Calu3 (cell line): Measurements from ENCODE around the gene SLC39A8. TPM values are rescaled to one million over a fixed set of nuclear protein-coding genes. Genes with fewer than 3 reads are reported as not detected.

ENCODE experiments used
- BruUV-seq: library from RNA; stranded (reverse); fragments of 400-500 nt; replicated peaks from 2 replicates; lab custom pipeline; 2021; lab: Mats Ljungman, UMichigan
- CTCF ChIA-PET: fragments of 300-600 bp; sonication (Branson Sonifier 250); formaldehyde crosslinking; loops from one replicate; lab custom pipeline; 2022; ENCODE audit warnings: antibody characterized with exemption; lab: Charles Lee
- DNase-seq: peaks from one replicate; pipeline ENCODE4 v3.0.0; 2022
- H3K27ac Mint-ChIP-seq: one replicate; pipeline ENCODE4 v1.8.0; 2022; ENCODE audit warnings: mixed read lengths; ENCODE audit not compliant: unreplicated experiment
- H3K27me3 Mint-ChIP-seq: one replicate; pipeline ENCODE4 v1.8.0; 2022; ENCODE audit warnings: mixed read lengths; ENCODE audit not compliant: unreplicated experiment
- H3K36me3 Mint-ChIP-seq: one replicate; pipeline ENCODE4 v1.8.0; 2022; ENCODE audit warnings: mild to moderate bottlenecking, moderate library complexity, mixed read lengths; ENCODE audit not compliant: insufficient read depth, unreplicated experiment
- H3K4me1 Mint-ChIP-seq: one replicate; pipeline ENCODE4 v1.8.0; 2022; ENCODE audit warnings: mild to moderate bottlenecking, low read depth, mixed read lengths; ENCODE audit not compliant: unreplicated experiment
- H3K4me3 Mint-ChIP-seq: one replicate; pipeline ENCODE4 v1.8.0; 2022; ENCODE audit warnings: mild to moderate bottlenecking, low read depth, moderate library complexity, mixed read lengths; ENCODE audit not compliant: unreplicated experiment
- H3K9me3 Mint-ChIP-seq: one replicate; pipeline ENCODE4 v1.8.0; 2022; ENCODE audit warnings: low read depth, mixed read lengths; ENCODE audit not compliant: unreplicated experiment
- CTCF ChIP-seq: fragments of 200-600 bp; IDR thresholded peaks from one replicate; pipeline ENCODE4 v1.8.0; 2022; ENCODE audit warnings: antibody characterized with exemption; ENCODE audit not compliant: unreplicated experiment
- intact Hi-C: fragments of 100-400 bp; cut with micrococcal nuclease; formaldehyde crosslinking; loops from one replicate; pipeline ENCODE4 v1.10.0; 2022; ENCODE audit not compliant: unreplicated experiment
- total RNA-seq: library from RNA; stranded (reverse); gene quantifications from 2 replicates; pipeline ENCODE4 v1.2.3, GENCODE V29; 2022

Gene SLC39A8
- total RNA-seq, 1 experiment from 2014 or later = 30.8 TPM

- H3K27me3 Mint-ChIP-seq = no peaks in the 10 kb centered on the region
- DNase-seq = no peak
- intact Hi-C loops = no loop called here
- H3K9me3 Mint-ChIP-seq = no peaks in the 10 kb centered on the region
- H3K4me3 Mint-ChIP-seq = no peak overlapping the region
- CTCF ChIA-PET = no interaction called here
- TF ChIP-seq CTCF = no peak
- no peaks in the 10 kb centered on the region for H3K4me1 Mint-ChIP-seq
- no peak overlapping the region for H3K27ac Mint-ChIP-seq
- BruUV-seq = no TSS peak
- no peaks in the 10 kb centered on the region for H3K36me3 Mint-ChIP-seq
Observed at GRCh38 chr4:102219129-102219528, 126.2 kb downstream of the SLC39A8 start.

GRCh38 chr4:102218656-102219055 lies 126.6 kb downstream of the SLC39A8 start:
- TF ChIP-seq CTCF = no peak
- CTCF ChIA-PET = no interaction called here
- Mint-ChIP-seq H3K27ac (no peak overlapping the region), H3K27me3 (no peaks in the 10 kb centered on the region), H3K9me3 (no peaks in the 10 kb centered on the region), H3K4me1 (no peaks in the 10 kb centered on the region), H3K36me3 (no peaks in the 10 kb centered on the region), H3K4me3 (no peak overlapping the region)
- DNase-seq = no peak
- intact Hi-C loops = no loop called here
- no TSS peak for BruUV-seq

GRCh38 chr4:102217775-102218355 lies 127.4 kb downstream of the SLC39A8 start:
- intact Hi-C loops = no loop called here
- no peak for DNase-seq
- TF ChIP-seq CTCF = no peak
- no peaks in the 10 kb centered on the region for H3K4me1 Mint-ChIP-seq
- no peak overlapping the region for H3K27ac Mint-ChIP-seq
- BruUV-seq = no TSS peak
- no peak overlapping the region for H3K4me3 Mint-ChIP-seq
- CTCF ChIA-PET = no interaction called here
- H3K36me3 Mint-ChIP-seq = no peaks in the 10 kb centered on the region
- H3K27me3 Mint-ChIP-seq = no peaks in the 10 kb centered on the region
- no peaks in the 10 kb centered on the region for H3K9me3 Mint-ChIP-seq

GRCh38 chr4:102217345-102217744 lies 127.9 kb downstream of the SLC39A8 start:
- Mint-ChIP-seq H3K4me1 (no peaks in the 10 kb centered on the region), H3K27ac (no peak overlapping the region), H3K4me3 (no peak overlapping the region), H3K36me3 (no peaks in the 10 kb centered on the region), H3K27me3 (no peaks in the 10 kb centered on the region), H3K9me3 (no peaks in the 10 kb centered on the region)
- no peak for DNase-seq
- intact Hi-C loops = no loop called here
- CTCF ChIA-PET = no interaction called here
- no peak for TF ChIP-seq CTCF
- BruUV-seq = no TSS peak
